ELF-1 (cell line): Measurements from ENCODE around the gene AR.

ENCODE experiments used
- DNase-seq: peaks from one replicate; pipeline ENCODE4 v3.0.0-alpha.2; 2016; ENCODE audit warnings: low read depth, low spot score

Gene AR

GRCh38 chrX:67725471-67725870 is 181.7 kb downstream of the AR start:
- no peak for DNase-seq

- no peak for DNase-seq
These were observed 182.2 kb downstream of the AR start for GRCh38 chrX:67726018-67726417.

DNA sequence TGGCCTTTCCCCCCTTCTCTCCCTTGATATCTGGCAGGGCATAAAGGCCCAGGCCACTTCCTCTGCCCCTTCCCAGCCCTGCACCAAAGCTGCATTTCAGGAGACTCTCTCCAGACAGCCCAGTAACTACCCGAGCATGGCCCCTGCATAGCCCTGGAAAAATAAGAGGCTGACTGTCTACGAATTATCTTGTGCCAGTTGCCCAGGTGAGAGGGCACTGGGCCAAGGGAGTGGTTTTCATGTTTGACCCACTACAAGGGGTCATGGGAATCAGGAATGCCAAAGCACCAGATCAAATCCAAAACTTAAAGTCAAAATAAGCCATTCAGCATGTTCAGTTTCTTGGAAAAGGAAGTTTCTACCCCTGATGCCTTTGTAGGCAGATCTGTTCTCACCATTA is 183.8 kb downstream of the AR start:
- no peak for DNase-seq

GRCh38 chrX:67730296-67730695 is 186.5 kb downstream of the AR start:
- DNase-seq: no peak

GRCh38 chrX:67731061-67731460 is 187.2 kb downstream of the AR start:
- DNase-seq: no peak

DNA sequence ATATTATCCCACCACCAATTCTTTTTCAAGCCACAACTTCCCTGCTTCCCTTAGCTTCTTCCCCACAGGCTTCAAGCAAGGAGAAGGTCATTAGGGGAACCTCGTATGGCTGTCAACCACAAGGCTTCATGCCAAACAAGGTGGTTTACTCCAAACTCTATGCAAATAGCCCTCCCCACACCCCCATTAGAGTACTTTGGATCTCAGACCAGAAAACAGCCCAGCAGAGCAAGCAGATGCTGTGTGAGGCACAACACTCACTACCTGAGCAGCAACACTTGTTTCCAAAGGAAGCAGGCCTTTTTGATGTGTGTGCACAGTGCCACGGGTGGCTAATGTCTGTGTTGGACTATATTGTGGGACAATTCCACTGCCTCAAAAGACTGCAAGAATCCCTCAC is 189.0 kb downstream of the AR start:
- no peak for DNase-seq

DNA sequence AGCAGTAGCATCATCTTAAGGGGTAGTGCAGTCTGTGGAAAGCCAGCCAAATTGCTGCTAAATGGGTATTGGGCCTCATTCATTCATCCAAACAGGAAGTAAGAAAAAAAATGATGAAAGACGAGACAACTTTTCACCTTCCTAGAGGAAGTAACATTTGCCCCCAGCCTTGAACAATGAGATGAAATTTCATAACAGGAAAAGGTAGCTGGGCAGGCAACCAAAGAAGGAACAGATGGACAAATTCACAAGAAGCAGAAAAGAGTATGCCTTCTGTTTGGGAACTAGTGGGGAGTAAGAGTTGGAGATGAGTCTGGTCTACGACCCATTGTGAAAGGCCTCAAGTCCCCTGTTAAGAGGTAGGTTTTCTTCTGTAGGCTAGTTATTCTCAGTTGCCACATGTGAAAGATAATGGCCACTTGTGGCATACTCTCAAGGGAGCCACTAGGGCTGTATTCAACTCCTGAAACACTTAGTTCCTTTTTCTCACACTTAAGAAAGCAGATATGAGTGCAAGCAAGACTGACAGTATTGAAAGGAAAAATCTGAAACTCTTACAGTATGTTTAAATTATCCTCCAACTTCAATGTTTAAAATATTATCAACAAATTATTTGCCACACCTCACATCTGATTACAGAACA is 190.4 kb downstream of the AR start:
- DNase-seq: no peak

DNA sequence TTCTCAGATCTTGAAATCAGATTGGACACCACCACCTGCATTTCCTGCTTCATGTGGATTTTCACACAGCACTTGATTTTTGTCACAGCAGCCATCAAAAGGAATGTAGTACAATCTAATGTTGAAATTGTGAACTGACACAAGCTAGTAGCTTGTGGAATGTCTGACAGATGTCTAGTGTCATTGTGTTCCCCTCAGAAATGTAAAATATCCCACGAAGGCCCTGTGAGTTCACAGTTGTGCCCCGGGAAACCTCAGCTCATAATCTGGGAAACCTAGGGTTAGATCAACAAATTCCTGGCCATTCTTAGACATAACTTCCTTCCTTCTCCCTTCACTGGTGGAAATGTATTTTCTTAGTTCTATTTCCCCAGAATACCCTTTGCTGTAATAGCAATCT is 205.7 kb downstream of the AR start:
- no peak for DNase-seq

DNA sequence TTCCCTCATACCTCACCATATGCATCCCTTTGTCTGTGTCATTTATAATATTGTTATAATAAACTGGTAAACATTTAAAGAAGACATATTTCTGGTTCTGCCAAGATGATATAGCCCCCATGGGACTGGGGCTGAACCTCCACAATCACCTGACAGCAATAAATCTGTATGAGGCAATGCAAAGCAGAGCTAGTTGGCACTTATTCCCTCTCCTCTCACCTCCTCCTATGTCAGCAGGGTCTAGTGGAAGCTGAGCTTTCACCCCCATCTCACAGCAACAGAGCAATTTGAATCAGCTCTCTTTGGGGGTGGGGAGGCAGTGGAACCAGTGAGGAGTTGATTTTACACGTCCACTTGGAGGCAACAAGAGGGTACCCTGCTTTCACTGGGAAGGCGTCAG is 206.9 kb downstream of the AR start:
- DNase-seq: no peak

GRCh38 chrX:67759018-67759417 is 215.2 kb downstream of the AR start:
- no peak for DNase-seq

DNA sequence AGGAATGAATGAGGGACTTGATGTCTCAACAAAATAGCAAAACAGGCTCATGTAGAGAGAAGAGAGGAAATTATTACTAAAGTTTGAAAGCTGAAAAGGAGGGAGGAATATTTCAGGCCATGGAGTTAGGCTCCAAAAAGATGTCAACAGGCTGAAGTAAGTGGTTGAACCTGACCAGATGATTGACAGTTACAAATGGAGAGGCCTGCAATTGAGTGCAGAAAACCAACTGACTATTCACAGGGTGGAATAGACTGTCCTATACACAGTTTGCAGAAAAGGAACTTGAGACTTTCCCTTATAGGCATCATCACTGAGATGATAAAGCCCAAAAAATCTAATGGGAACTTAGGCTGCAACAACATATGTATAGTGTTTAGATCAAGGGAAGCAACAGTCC is 233.3 kb downstream of the AR start:
- DNase-seq: no peak

GRCh38 chrX:67779099-67779498 is 235.3 kb downstream of the AR start:
- DNase-seq: peak; percentile 1
